KMS-11 (cell line): ENCODE results near the gene CRYGB.

ENCODE experiments used
- H2AFZ ChIP-seq: fragments of 200-600 bp; sonication (generic); 2 replicates; pipeline ENCODE4 v1.6.1; 2016; ENCODE audit warnings: antibody characterized with exemption, mixed run types, low read depth
- H3K27ac ChIP-seq: fragments of 200-600 bp; sonication (generic); 2 replicates; pipeline ENCODE4 v1.6.1; 2016; ENCODE audit warnings: mild to moderate bottlenecking, mixed run types
- H3K27me3 ChIP-seq: fragments of 200-600 bp; sonication (generic); 2 replicates; pipeline ENCODE4 v1.6.1; 2017; ENCODE audit warnings: mild to moderate bottlenecking, low read depth, mixed run types, moderate library complexity; ENCODE audit not compliant: insufficient read depth
- H3K36me3 ChIP-seq: fragments of 200-600 bp; sonication (generic); 2 replicates; pipeline ENCODE4 v1.6.1; 2017; ENCODE audit warnings: mild to moderate bottlenecking, mixed run types; ENCODE audit not compliant: insufficient read depth
- H3K4me1 ChIP-seq: fragments of 200-600 bp; sonication (generic); 2 replicates; pipeline ENCODE4 v1.6.1; 2016; ENCODE audit warnings: mild to moderate bottlenecking, low read depth, mixed run types; ENCODE audit not compliant: poor library complexity, severe bottlenecking
- H3K4me2 ChIP-seq: fragments of 200-600 bp; sonication (generic); 2 replicates; pipeline ENCODE4 v1.7.0; 2016; ENCODE audit warnings: mild to moderate bottlenecking, mixed run types
- H3K4me3 ChIP-seq: fragments of 200-600 bp; sonication (generic); IDR thresholded peaks from 2 replicates; pipeline ENCODE4 v1.6.1; 2017; ENCODE audit warnings: low read depth, low read length, mixed read lengths; ENCODE audit not compliant: insufficient read depth
- H3K79me2 ChIP-seq: fragments of 200-600 bp; sonication (generic); 2 replicates; pipeline ENCODE4 v1.6.1; 2016; ENCODE audit warnings: low read depth, mixed run types; ENCODE audit not compliant: insufficient read depth
- H3K9ac ChIP-seq: fragments of 200-600 bp; sonication (generic); 2 replicates; pipeline ENCODE4 v1.6.1; 2016; ENCODE audit warnings: mild to moderate bottlenecking, mixed run types
- H4K20me1 ChIP-seq: fragments of 200-600 bp; sonication (generic); 2 replicates; pipeline ENCODE4 v1.6.1; 2016; ENCODE audit warnings: mild to moderate bottlenecking, mixed run types; ENCODE audit not compliant: insufficient read depth
- CTCF ChIP-seq: fragments of 200-600 bp; sonication (generic); conservative IDR thresholded peaks from 2 replicates; pipeline ENCODE4 v1.6.1; 2017; ENCODE audit warnings: low read depth, mild to moderate bottlenecking, antibody characterized with exemption, low read length, moderate library complexity, mixed read lengths

CRYGB gene

GRCh38 chr2:208150094-208150493, 4.1 kb upstream of the CRYGB start:
- H3K36me3 ChIP-seq: no peaks in the 10 kb centered on the region
- no peaks in the 10 kb centered on the region for H3K27me3 ChIP-seq
- H4K20me1 ChIP-seq: no peaks in the 10 kb centered on the region
- no peak for TF ChIP-seq CTCF
- no peak overlapping the region for H3K9ac ChIP-seq
- no peak overlapping the region for H2AFZ ChIP-seq
- no peaks in the 10 kb centered on the region for H3K79me2 ChIP-seq
- H3K4me1 ChIP-seq: no peaks in the 10 kb centered on the region
- no peak overlapping the region for H3K4me3 ChIP-seq
- H3K27ac ChIP-seq: no peak overlapping the region
- H3K4me2 ChIP-seq: no peak overlapping the region

- no peak overlapping the region for H3K27ac ChIP-seq
- TF ChIP-seq CTCF: no peak
These were observed 2.8 kb upstream of the CRYGB start for GRCh38 chr2:208148803-208149202.

GRCh38 chr2:208147759-208148158, 1.8 kb upstream of the CRYGB start:
- H3K27me3 ChIP-seq: no peaks in the 10 kb centered on the region
- H3K4me1 ChIP-seq: no peaks in the 10 kb centered on the region

More at GRCh38 chr2:208148803-208149202, 2.8 kb upstream of the CRYGB start:
- no peaks in the 10 kb centered on the region for H4K20me1 ChIP-seq
- H3K4me3 ChIP-seq: no peak overlapping the region
- no peak overlapping the region for H3K9ac ChIP-seq
- H3K27me3 ChIP-seq: no peaks in the 10 kb centered on the region
- no peaks in the 10 kb centered on the region for H3K36me3 ChIP-seq
- H2AFZ ChIP-seq: no peak overlapping the region
- H3K4me1 ChIP-seq: no peaks in the 10 kb centered on the region
- H3K4me2 ChIP-seq: no peak overlapping the region
- no peaks in the 10 kb centered on the region for H3K79me2 ChIP-seq

GRCh38 chr2:208147008-208147407, 1.1 kb upstream of the CRYGB start:
- TF ChIP-seq CTCF: no peak
- no peak overlapping the region for H2AFZ ChIP-seq
- H4K20me1 ChIP-seq: no peaks in the 10 kb centered on the region
- H3K4me3 ChIP-seq: no peak overlapping the region
- H3K36me3 ChIP-seq: no peaks in the 10 kb centered on the region
- no peaks in the 10 kb centered on the region for H3K27me3 ChIP-seq
- no peaks in the 10 kb centered on the region for H3K4me1 ChIP-seq
- H3K79me2 ChIP-seq: no peaks in the 10 kb centered on the region
- no peak overlapping the region for H3K4me2 ChIP-seq
- no peak overlapping the region for H3K9ac ChIP-seq
- H3K27ac ChIP-seq: no peak overlapping the region

More at GRCh38 chr2:208147759-208148158, 1.8 kb upstream of the CRYGB start:
- H3K4me3 ChIP-seq: no peak overlapping the region
- no peaks in the 10 kb centered on the region for H3K36me3 ChIP-seq
- H3K79me2 ChIP-seq: no peaks in the 10 kb centered on the region
- H3K4me2 ChIP-seq: no peak overlapping the region
- no peaks in the 10 kb centered on the region for H4K20me1 ChIP-seq
- no peak overlapping the region for H3K9ac ChIP-seq
- no peak for TF ChIP-seq CTCF
- H2AFZ ChIP-seq: no peak overlapping the region
- no peak overlapping the region for H3K27ac ChIP-seq
